Astrocyte of the spinal cord (primary cell): Measurements from ENCODE around the gene WSB2.
"Not testable (repeated sequence)": the region's sequence is repeated elsewhere in the genome, so short reads cannot be mapped to it uniquely, and the experiment has no call there.

Source experiments
- DNase-seq: peaks from one replicate; pipeline ENCODE4 v3.0.0; 2011; ENCODE audit warnings: low read depth, low spot score
- H3K4me3 ChIP-seq: 2 replicates; pipeline ENCODE4 v1.5.1; 2011; ENCODE audit warnings: low read depth, mild to moderate bottlenecking, low read length, moderate library complexity
- CTCF ChIP-seq: IDR thresholded peaks from 2 replicates; pipeline ENCODE4 v1.5.1; 2012; ENCODE audit warnings: low read depth, mild to moderate bottlenecking, low read length, inconsistent platforms
- in situ Hi-C: cut with HindIII; loops from 2 replicates; pipeline ENCODE4 v1.10.0; 2017; ENCODE audit warnings: low sequenced_read_pairs

The WSB2 gene

GRCh38 chr12:118029166-118029565 lies 31.8 kb downstream of the WSB2 start:
- no peak for TF ChIP-seq CTCF
- DNase-seq, result no peak
- no peak overlapping the region for H3K4me3 ChIP-seq
- in situ Hi-C loops, result no loop called here

- no peak overlapping the region for H3K4me3 ChIP-seq
- in situ Hi-C loops, result no loop called here
- no peak for DNase-seq
- TF ChIP-seq CTCF, result no peak
These were observed 35.8 kb downstream of the WSB2 start for GRCh38 chr12:118025168-118025567.

GRCh38 chr12:118023301-118023860 lies 37.6 kb downstream of the WSB2 start:
- TF ChIP-seq CTCF, result no peak
- in situ Hi-C loops, result no loop called here
- no peak overlapping the region for H3K4me3 ChIP-seq
- no peak for DNase-seq

GRCh38 chr12:118022728-118023109 lies 38.3 kb downstream of the WSB2 start:
- no peak for DNase-seq
- TF ChIP-seq CTCF, result no peak
- in situ Hi-C loops, result no loop called here
- H3K4me3 ChIP-seq, result no peak overlapping the region

GRCh38 chr12:118022097-118022727 lies 38.8 kb downstream of the WSB2 start:
- H3K4me3 ChIP-seq, DNase-seq, in situ Hi-C loops: not testable (repeated sequence)

GRCh38 chr12:118020036-118020435 lies 40.9 kb downstream of the WSB2 start:
- in situ Hi-C loops, result no loop called here
- TF ChIP-seq CTCF, result no peak

GRCh38 chr12:118017926-118018325 lies 43.1 kb downstream of the WSB2 start:
- no peak for TF ChIP-seq CTCF
- in situ Hi-C loops, result no loop called here
- DNase-seq, result no peak
- no peak overlapping the region for H3K4me3 ChIP-seq

More at GRCh38 chr12:118020036-118020435, 40.9 kb downstream of the WSB2 start:
- no peak overlapping the region for H3K4me3 ChIP-seq
- no peak for DNase-seq
